NCI-H1092 treated with DMSO at 0.1 percent for 48 hours (cell line): Measurements from ENCODE around the gene MVB12B.

Experiments
- DNase-seq: peaks from one replicate; lab custom pipeline; 2025; lab: John Stamatoyannopoulos, UW

The MVB12B gene

DNA sequence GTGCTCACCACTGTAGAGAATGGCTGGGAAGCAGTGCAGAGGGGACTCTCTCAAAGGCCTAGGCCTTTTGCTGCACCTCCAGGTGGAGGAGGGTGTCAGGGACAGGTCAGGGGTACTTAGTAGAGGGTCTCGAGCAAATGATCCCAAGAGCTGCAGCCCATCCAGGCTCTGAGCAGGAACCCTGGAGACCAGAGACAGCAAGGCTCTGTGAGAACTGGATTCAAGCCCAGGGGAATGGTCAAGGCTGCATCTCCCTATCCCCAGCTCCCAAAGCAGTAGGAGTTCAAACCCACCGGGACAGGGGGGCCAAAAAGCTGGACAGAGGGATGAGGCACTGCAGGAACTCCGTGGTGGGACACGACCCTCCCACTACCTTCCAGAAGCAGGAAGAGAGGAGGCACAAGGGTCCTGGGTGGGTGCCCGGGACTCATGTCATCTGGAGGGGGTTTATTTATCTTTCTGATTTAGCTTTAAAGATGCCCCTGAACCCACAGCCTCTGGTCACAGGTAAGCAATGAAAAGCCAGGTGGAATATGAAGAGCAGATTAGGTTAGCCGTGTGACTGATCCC lies 124.8 kb downstream of the MVB12B start:
- DNase-seq, result no peak

DNA sequence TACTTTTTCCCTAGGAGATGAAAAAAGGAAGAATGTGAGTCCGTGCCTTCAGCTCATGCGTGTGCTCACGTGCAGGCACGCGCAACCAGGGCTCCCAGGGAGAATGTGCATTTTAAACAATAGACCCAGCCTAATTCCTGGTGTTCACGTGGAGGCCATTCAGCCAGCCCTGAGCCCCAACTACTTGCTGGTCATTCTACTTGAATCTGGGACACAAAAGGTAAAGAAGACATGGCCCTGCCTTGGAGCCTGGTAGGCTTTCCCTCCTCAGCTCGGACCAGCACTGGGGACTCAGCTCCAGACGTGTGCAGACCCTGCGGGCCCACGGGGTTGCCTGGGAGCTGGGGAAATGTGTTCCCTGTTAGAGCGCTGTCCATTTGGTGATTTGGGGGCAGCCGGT lies 125.5 kb downstream of the MVB12B start:
- DNase-seq, result no peak

DNA sequence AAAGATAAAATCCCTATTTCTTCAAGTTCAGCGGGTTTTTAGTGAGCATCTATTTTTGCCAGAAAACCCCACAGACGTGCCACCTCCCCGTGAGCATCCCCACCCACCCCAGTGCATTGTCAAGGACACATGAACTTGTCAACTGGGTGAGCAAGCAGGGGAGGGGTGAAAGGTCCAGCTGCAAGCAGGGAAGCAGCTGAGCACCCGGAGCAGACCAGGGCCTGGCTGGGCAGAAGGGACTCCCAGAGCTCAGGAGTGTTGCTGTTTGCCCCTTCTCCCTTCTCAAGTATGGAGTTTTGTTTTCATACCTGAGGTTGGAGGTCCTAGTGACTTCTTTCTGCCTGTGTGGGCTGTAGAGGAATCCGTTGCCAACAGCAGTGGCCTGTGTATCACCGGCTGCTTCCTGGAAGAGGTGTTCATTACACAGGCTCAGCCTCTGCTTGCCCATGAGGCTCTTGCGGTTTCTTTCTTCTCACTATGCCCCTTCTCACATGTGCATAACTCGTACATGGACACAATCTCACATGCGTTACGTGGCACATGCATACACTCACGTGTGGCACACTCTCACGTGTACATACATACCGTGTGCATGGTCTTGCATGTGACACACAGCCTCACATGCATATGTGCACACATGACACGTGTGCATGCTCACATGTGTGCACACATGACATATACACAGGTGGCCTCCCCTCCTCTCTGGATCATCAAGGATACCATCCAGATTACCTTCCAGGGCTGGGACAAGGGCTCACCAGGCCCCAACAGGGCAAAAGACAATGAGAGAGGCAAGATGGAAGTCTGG lies 126.7 kb downstream of the MVB12B start:
- DNase-seq, result no peak

DNA sequence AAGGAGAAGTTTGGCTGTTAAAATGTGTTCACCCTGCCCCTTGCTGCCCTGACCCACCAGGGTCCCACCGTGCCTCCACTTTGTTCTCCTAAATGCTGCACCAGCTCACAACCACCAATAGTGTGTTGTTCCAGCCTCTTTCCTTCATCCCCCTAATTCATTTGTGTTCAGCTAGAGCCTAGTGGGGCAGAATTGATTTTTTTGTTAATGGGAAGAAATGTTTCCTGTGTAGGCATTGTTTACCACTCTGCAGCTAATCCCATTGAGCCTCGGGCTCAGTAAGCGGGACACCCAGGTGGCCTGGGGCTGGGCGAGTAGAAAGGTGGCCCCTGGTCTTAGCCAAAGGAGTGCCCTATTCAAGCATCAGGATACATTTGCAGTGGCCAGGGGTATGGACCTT lies 127.6 kb downstream of the MVB12B start:
- no peak for DNase-seq

DNA sequence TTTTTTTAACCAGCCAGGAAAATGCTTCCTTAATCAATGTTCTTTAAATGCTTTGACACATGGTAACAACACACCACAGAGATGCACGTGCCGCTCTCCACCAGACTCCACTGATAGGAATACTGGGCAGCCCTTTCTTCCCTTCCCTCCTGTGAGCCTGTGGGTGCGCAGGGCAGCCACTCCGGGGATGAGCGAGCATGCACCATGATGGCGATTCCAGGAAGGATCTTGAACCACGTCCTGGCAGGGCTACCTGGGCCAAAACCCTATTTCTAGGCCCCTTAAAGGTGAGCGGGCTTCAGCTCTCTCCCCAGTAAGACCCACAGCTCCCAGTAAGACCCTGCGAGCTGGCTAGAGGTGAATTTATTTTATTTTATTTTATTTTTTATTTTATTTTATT lies 128.2 kb downstream of the MVB12B start:
- no peak for DNase-seq

DNA sequence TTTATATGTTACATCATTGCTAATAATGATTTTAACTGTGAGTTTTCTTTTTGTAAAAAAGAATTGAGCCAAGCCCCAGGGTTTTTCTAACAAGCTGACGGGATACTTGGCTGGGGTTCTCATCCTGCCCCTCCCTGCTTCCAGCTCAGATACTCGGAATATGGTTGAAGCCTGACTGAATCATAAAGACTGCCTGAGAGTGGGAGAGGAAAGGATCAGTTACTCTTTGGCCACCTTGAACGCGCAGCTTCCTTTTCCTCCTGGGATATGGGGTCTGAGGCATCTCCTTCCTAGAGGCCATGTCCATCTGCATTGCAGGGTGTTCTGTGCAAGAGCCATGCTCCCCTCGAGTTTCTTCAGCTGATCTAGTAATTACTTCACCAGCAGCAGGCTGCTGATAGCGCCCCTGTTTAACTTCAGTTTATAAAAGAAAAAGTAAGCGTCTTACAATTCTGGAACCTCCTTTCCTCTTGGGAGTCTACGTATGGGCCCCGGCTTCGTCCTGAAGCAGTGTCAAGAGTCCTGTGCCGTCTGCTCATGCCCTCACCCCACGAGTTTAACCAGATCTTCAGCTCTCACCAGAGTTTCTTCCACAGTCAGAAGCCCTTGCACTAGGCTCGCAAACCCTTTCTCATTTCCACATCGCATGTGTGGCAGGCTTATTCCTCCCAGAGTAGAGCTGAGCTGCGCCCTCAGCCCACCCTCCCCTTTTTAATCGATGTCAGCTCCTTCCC lies 130.0 kb downstream of the MVB12B start:
- no peak for DNase-seq

DNA sequence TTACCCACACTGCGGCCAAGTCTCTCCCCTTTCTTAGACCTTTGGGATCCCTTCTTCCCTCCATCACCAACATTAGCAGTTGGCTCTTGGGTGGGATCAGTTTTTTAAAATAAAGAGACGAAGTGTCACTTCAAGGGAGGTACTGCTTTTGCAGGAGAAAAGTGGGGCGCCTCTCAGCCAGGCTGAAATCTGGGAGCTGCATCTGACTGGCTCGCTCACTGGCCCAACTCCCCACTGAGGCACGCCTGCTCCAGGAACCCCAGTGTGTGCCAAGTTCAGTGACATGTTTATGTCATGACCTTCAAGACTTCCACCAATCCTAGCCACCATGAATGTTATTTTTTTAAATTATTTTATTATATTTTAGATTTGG lies 130.5 kb downstream of the MVB12B start:
- no peak for DNase-seq

DNA sequence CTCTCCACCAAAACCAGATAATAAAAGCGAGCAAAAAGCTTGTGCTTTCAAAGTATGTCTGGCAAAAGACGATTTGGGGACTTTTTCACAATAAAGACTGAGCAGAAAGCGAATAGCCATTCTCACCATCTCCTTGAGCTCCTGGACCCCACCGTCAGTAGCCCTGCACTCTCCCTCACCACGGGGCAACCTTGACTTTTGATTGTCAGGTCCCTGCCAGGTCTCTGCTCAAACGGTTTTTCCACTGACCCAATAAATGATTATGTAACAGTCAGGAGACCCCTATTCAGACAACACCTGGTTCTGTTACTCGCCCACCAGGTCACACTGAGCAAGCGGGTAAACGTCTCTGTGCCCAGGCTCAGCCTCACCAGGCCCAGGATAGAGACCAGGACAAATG lies 131.3 kb downstream of the MVB12B start:
- DNase-seq, result no peak

DNA sequence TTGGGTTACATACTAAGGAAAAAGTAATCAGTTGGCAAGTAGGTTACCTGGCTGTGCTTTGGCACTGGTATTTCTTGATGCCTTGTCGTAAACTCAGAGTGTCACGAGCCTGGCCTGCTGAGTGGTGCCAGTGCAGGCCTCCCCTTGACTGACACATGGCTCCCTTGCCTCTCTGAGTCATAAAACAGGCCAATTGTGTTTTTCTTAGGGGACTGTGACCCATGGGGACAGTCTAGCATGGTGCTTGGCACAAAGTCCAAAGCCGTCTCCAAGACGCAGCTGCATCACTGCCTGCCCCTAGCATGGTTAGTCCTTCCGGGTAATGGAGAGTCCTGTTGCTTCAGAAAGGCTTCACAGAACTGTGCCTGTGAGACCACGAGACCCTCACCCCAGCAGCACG lies 132.5 kb downstream of the MVB12B start:
- DNase-seq, result no peak

DNA sequence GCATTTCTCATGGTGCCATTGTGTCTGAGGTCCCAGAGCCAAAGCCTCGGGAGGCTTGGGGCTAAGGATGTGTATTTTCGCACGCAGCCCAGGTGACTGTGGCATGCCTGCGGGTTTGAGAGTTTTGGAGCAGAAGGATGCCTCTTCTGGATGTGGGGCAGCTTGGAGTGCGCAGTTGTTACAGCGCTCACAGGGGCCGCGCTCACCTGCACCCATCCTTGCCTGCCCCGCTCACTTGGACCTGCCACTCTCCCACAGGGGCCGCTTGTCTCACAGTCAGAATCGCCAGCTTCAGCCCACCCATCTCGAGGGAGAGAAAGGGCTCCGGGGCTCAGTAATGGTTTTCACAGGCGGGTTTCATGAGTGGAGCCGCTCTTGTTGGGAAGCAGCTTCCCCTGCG lies 132.9 kb downstream of the MVB12B start:
- DNase-seq, result no peak

DNA sequence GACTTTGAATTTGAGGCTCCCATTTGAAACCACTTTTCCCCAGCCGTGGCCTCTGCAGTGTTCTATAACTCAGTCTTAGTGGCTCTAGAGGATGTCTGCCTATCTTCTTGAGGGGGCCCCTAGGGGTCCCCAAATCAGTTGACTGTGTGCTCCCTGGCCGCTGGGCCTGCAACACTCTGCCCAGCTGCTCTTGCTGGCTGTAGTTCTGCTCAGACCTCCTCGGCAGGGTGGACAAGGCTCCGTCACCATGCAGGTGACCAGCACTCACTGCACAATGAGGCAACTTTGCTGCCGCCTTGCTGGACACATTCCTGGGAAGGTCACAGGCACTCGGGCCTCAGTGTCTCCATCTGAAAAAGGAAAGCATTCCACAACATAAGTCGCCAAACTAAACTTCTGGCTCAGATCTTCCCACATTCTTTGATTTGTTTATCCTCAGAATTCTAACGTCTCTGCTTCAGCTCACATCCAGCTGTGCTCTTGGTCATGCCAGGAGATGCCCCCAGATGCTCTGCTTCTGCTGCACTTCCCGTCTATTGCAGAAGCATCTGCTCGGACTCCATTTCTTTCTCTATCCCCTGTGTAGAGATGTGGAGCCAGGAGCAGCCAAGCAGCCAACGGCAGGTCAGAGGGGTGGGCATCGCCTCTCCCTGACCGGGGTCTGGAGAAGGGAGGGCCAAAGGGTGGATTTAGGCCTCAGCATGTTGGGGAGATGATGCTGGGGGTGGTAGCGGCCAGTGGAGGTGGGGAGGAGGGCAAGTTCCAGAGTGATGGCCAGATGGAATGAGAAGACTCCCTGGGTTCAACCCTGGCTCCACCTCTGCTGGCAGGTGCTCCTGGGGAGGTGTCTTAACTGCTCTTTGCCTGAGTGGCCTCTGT lies 133.6 kb downstream of the MVB12B start:
- DNase-seq, result no peak

DNA sequence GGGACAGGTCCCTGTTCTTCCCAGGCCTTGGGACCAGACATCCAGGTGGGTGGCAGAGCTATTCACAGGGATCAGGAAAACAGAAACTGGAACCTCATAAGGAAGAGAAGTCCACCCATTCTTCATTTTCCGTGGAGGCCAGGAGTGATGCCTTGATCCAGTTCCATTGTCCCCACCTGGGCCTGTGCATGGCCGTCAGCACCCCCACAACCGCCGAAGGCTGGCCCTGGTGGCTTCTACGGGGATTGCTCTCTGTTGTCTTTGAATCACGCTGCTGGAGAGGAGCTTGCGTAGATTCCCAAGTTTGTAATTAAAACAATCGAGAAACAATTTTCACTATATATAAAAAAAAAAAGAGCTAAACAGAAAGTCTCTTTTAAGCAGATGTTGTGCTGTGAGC lies 134.4 kb downstream of the MVB12B start:
- no peak for DNase-seq

DNA sequence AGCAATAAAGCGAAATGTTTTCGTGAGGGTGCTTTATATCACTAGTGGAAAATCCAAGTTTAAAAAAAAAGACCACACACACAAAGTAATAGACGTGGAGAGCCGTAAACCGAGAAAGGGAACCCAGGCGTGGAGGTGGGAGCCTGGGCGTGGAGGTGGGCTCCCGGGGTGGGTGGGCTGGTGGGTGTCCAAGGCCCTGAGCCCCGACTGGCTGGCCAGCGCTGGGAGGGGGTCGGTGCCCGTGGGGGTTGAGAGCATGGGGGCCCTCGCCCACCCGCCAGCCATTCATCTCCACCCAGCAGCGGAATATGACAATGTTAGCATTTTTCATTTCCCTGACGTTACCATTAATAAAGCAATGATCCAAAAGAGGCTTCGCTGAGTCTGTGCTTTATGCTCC lies 135.0 kb downstream of the MVB12B start:
- DNase-seq, result no peak

DNA sequence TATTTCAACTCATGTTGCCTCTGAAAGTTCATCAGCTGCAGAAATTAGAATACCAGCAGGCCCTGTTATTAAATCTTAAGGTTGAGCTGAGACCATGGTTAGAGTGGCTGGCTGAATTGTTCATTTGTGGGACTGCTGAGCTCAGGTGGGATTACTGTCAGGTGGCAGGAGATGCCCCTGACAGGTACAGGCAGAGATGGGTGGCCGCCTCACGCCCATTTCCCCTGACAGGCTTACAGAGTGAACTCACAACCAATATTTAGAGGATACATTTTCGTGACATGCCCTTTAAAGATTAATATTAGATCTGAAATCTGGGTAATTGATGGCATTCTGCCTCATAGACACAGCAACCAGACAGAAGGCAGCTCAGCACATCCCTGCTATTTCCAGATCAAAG lies 136.0 kb downstream of the MVB12B start:
- no peak for DNase-seq

DNA sequence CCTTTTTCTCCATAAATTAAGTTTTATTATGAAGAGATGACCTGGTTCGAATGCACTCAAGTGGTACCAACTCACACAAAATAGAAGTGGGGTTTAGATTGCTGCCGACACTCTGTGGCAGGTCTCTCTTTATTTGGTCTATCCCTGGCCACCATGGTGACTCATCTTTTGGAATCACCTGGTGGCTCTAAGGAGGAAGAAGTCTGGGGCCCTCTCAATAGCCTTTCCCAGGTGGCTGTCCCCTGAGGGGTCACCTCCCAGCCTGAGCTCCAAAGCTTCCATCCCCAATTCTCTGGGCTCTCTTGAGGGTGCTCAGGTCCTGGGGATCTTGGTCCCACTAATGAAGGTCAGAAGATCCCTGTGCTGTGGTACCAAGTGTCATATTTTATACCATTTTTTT lies 136.8 kb downstream of the MVB12B start:
- DNase-seq, result no peak

DNA sequence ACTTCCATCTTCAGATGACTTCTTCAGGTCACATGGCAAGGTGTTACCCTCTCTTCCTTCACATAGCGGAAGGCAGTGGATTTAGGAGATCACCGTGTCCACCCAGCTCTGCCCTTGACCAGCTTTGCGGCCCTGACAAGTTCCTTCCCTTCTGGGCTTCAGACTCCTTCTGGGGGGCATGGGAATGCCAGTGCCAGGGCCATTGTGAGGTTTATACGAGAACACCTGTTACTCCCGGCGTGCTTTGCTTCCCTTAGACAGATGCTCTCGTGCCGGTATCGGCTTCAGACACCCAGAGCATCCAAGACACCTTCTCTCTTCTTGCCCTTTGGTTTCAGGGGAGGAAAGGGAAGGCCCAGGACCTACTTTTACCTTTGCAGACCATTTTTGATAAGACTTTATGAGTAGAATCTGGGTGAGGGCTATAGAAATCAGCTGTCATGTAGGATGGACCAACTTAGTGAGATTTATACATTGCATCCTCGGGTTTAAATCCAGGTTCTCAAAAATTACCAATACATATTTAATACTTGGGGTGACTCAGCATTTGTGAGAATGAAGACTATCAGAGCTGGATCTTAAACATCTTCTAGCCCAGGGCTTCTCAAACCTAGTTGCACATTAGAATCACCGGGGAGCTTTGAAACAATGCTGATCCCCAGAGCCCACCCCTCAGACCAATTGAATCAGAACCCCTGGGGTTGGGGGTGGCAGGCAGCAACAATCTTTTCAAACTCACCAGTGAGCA lies 138.2 kb downstream of the MVB12B start:
- no peak for DNase-seq

DNA sequence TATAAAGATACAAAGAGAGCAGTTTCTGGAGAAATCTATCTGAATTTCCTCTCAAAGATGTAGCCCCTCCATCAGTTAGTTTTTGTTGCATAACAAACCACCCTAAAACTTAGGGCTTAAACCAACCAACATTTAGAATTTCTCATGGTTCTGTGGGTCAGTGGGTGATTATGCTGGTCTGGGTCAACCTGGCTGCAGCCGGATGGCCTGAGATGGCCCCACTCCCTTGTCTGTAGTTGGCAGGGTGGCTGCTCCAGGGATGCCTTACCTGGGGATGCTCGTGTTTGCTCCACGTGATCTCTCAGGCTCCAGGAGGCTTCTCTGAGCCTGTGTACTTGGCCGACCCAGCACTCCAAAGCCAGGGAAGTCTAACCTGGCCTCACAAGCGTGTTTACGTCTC lies 139.3 kb downstream of the MVB12B start:
- DNase-seq, result no peak

DNA sequence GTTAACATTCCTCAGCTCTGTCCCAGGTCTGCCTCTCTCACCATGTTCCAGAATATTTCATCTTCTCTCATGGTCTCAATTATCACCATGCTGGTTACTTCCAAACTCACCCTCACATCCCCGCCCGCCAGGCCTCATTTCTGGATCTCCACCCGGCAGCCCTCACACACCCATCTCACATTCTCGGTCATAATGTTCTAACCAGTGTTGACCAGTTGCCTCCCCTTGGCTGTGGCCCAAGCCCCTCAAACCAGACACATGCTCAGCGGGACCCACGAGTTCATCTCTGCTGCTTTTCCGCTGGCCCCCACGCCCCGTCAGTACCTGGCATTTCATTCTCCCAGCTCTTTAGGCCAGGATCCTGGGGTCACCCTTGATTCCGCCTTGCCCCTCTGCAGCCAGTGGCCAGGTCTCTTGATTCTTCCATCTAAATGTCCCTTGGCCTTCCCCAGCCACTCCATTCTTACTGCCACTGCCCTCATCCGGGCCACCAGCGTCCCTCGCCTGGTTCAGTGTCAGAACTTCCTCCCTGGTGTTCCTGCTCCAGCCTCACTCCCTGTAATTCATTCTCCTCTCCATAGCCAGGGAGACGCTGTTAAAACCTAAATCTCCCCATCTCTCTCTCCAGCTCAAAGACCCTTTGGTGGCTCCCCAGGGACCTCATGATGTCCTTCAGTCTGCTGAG lies 141.7 kb downstream of the MVB12B start:
- DNase-seq, result no peak

DNA sequence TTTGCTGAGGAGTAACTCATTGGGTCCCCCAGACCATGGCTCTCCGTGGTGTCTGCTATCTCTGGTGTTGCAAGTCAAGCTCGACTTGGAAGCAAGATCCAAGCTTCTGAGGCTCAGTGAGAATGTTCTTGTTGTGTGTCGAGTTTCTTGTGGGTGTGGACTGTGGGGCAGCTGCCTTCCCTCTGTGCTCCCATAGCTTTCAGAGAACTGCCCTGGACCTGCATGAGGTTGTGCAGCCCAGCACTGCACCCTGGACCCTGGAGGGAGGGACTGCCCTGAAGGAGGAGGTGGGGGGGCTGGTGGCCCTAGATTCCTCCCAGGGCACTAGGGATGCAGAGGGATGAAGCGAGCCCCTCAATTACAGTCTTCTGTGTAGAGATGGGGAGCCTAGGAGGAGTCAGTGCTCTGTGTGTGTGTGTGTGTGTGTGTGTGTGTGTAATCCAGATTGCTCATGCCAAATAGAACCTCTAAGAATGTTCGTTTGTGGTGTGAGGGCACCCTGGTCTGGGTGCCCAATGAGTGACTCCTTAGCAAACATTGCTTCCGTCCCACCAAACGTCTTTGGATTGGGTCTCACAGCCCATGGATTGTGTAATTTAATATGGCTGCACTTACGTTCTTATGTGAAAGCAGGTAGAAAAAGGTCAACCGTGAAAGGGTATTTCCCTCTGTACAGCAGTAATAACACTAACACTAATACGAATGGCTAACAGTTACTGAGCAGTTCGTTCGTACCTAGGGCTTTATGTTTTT lies 143.8 kb downstream of the MVB12B start:
- DNase-seq, result no peak

DNA sequence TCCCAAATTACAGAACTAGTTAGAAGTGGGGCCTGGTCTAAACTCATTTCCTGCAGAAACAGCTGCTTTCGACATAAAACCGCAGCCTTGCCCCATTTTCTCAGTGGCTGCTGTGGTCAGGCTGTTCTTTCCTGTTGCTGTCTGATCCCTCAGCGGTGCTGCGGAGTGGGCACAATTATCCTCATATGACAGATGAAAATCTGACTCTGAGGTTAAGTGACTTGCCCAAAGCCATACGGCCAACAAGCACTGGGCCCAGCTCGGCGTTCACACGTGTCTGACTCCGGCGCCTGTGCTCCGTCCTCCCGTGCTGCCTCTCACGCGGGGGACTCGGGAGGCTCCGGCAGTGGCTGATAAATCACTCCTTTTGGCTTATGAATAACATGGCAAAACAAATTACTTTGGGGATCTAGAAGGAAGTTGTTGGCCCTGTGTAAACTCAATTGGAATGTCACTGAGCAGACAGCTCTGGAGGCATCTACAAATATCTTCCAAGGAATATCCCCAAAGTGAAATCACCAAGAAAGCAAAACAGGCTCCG lies 144.5 kb downstream of the MVB12B start:
- no peak for DNase-seq
